Measurements from ENCODE around the gene PGBD2. TPM values are rescaled to one million over a fixed set of nuclear protein-coding genes. Genes with fewer than 3 reads are reported as not detected.

The PGBD2 gene
- total and polyA plus RNA-seq, 4 donors = 3.5 to 12.5 (median 5.0) TPM

GRCh38 chr1:248897412-248898337 lies 8.4 kb upstream of the PGBD2 start:
- WGBS, 2 donors = 57 to 79% methylated on average over 9 of the region's 9 CpGs
- DNase-seq = no peak
- H3K27me3 ChIP-seq (ENCODE audit: control insufficient read depth in 3 of 3, insufficient read depth in 3 of 3, low read length in 2 of 3) = no peaks in the 10 kb centered on the region
- no peak overlapping the region for H3K4me3 ChIP-seq
- H3K4me1 ChIP-seq (ENCODE audit: control insufficient read depth in 5 of 5, insufficient read depth in 5 of 5, low read length in 5 of 5) = no peaks in the 10 kb centered on the region
- H3K9me3 ChIP-seq (ENCODE audit: control insufficient read depth in 4 of 4, insufficient read depth in 3 of 4, low read length in 3 of 4) = no peaks in the 10 kb centered on the region
- ATAC-seq (ENCODE audit: insufficient read depth, low FRiP score) = no peak
- no peak overlapping the region for H3K27ac ChIP-seq (ENCODE audit: low read depth in 1 of 2, low read length in 1 of 2)
- TF ChIP-seq, protein P1, sequence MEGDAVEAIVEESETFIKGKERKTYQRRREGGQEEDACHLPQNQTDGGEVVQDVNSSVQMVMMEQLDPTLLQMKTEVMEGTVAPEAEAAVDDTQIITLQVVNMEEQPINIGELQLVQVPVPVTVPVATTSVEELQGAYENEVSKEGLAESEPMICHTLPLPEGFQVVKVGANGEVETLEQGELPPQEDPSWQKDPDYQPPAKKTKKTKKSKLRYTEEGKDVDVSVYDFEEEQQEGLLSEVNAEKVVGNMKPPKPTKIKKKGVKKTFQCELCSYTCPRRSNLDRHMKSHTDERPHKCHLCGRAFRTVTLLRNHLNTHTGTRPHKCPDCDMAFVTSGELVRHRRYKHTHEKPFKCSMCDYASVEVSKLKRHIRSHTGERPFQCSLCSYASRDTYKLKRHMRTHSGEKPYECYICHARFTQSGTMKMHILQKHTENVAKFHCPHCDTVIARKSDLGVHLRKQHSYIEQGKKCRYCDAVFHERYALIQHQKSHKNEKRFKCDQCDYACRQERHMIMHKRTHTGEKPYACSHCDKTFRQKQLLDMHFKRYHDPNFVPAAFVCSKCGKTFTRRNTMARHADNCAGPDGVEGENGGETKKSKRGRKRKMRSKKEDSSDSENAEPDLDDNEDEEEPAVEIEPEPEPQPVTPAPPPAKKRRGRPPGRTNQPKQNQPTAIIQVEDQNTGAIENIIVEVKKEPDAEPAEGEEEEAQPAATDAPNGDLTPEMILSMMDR (IDR thresholded peaks at IDR 0.05; ENCODE audit: control extremely low read depth, extremely low read depth) = no peak
- H3K9ac ChIP-seq (ENCODE audit: insufficient read depth in 1 of 2, low read length in 2 of 2) = no peak overlapping the region
- H3K36me3 ChIP-seq (ENCODE audit: control insufficient read depth in 4 of 4, insufficient read depth in 4 of 4, low read length in 4 of 4) = no peaks in the 10 kb centered on the region

DNA sequence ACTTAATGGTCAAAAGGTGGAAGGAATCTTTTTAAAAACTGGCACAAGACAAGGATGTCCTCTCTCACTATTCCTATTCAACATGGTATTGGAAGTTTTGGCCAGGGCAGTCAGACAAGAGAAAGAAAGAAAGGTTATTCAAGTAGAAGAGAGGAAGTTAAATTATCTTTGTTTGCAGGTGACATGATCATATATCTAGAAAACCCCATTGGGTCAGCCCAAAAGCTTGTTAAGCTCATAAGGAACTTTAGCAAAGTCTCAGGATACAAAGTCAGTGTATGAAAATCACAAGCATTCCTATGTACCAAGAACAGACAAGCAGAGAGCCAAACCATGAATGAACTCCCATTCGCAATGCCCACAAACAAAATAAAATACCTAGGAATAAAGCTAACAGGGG lies 5.4 kb upstream of the PGBD2 start:
- Histone ChIP-seq H3K27ac (ENCODE audit: low read depth in 1 of 2, low read length in 1 of 2) (no peak overlapping the region), H3K4me1 (ENCODE audit: control insufficient read depth in 5 of 5, insufficient read depth in 5 of 5, low read length in 5 of 5) (peaks cover 0 to 2% (median 0%) of the 10 kb centered on the region in 5 donors), H3K4me3 (no peak overlapping the region), H3K36me3 (ENCODE audit: control insufficient read depth in 4 of 4, insufficient read depth in 4 of 4, low read length in 4 of 4) (no peaks in the 10 kb centered on the region), H3K27me3 (ENCODE audit: control insufficient read depth in 3 of 3, insufficient read depth in 3 of 3, low read length in 2 of 3) (no peaks in the 10 kb centered on the region), H3K9me3 (ENCODE audit: control insufficient read depth in 4 of 4, insufficient read depth in 3 of 4, low read length in 3 of 4) (no peaks in the 10 kb centered on the region), H3K9ac (ENCODE audit: insufficient read depth in 1 of 2, low read length in 2 of 2) (no peak overlapping the region)
- ATAC-seq (ENCODE audit: insufficient read depth, low FRiP score) = no peak
- WGBS, 2 donors = 96 to 97% methylated on average over 1 of the region's 1 CpG
- TF ChIP-seq, protein P1 (IDR thresholded peaks at IDR 0.05; ENCODE audit: control extremely low read depth, extremely low read depth) = no peak
- no peak for DNase-seq

- Histone ChIP-seq H3K9me3 (ENCODE audit: control insufficient read depth in 4 of 4, insufficient read depth in 3 of 4, low read length in 3 of 4) (no peaks in the 10 kb centered on the region), H3K27me3 (ENCODE audit: control insufficient read depth in 3 of 3, insufficient read depth in 3 of 3, low read length in 2 of 3) (no peaks in the 10 kb centered on the region), H3K27ac (ENCODE audit: low read depth in 1 of 2, low read length in 1 of 2) (no peak overlapping the region), H3K4me3 (no peak overlapping the region), H3K36me3 (ENCODE audit: control insufficient read depth in 4 of 4, insufficient read depth in 4 of 4, low read length in 4 of 4) (no peaks in the 10 kb centered on the region), H3K9ac (ENCODE audit: insufficient read depth in 1 of 2, low read length in 2 of 2) (no peak overlapping the region), H3K4me1 (ENCODE audit: control insufficient read depth in 5 of 5, insufficient read depth in 5 of 5, low read length in 5 of 5) (peaks cover 0 to 3% (median 0%) of the 10 kb centered on the region in 5 donors)
- TF ChIP-seq, protein P1 (IDR thresholded peaks at IDR 0.05; ENCODE audit: control extremely low read depth, extremely low read depth) = no peak
- no peak for DNase-seq
- no peak for ATAC-seq (ENCODE audit: insufficient read depth, low FRiP score)
- 64 to 68% methylated on average over 2 of the region's 2 CpGs for WGBS, 2 donors
Observed at GRCh38 chr1:248901578-248901977, 4.5 kb upstream of the PGBD2 start.
